Spinal cord (tissue), 10 donors: Measurements from ENCODE around the gene AURKAIP1. TPM values are rescaled to one million over a fixed set of nuclear protein-coding genes. Genes with fewer than 3 reads are reported as not detected.
A peak's percentile ranks its signal among the peaks of the same experiment; 100 is the strongest.

Experiments
- DNase-seq, 6 donors: peaks; one replicate each; pipeline versions ENCODE4 v3.0.0 to v3.0.0-alpha.2; 2013 to 2015; ENCODE audit warnings: low spot score in 6 of 6, low read depth in 4 of 6
- H3K27ac ChIP-seq: one replicate; pipeline ENCODE4 v1.5.1; 2013; ENCODE audit warnings: low read depth, low read length, control low read depth
- H3K27me3 ChIP-seq: one replicate; pipeline ENCODE4 v1.6.1; 2013; ENCODE audit warnings: low read length; ENCODE audit not compliant: control insufficient read depth, insufficient read depth
- H3K36me3 ChIP-seq: one replicate; pipeline ENCODE4 v1.6.1; 2013; ENCODE audit warnings: low read length; ENCODE audit not compliant: control insufficient read depth, insufficient read depth
- H3K4me1 ChIP-seq: one replicate; pipeline ENCODE4 v1.6.1; 2013; ENCODE audit warnings: low read length; ENCODE audit not compliant: control insufficient read depth, insufficient read depth
- H3K4me3 ChIP-seq: one replicate; pipeline ENCODE4 v1.5.1; 2013; ENCODE audit warnings: low read depth, low read length, control low read depth
- H3K9me3 ChIP-seq: one replicate; pipeline ENCODE4 v1.6.1; 2013; ENCODE audit warnings: low read length; ENCODE audit not compliant: control insufficient read depth, insufficient read depth
- WGBS: methylation state at CpG from one replicate; pipeline ENCODE4 v1.1.5; 2013; ENCODE audit warnings: missing lambda C conversion rate; ENCODE audit not compliant: insufficient coverage; 5-methylcytosine and 5-hydroxymethylcytosine counted together
- polyA plus RNA-seq, 2 donors: library from polyadenylated mRNA; unstranded; fragments of 120-200 nt; gene quantifications; one replicate each; pipeline ENCODE4 v1.2.1, GENCODE V29; 2013; ENCODE audit not compliant: insufficient read length in 2 of 2
- total RNA-seq, 2 donors: library from RNA; depleted of rRNA in 1 of 2; stranded (reverse); fragments of 120-200 nt in 1 of 2; fragments of >200 nt in 1 of 2; gene quantifications; one replicate each; pipeline versions ENCODE4 v1.2.3 to v1.2.4, GENCODE V29; 2013 to 2014
- donor health status: healthy.

Gene AURKAIP1
- total and polyA plus RNA-seq, 4 donors: 41.4 to 130 (median 115) TPM

GRCh38 chr1:1330366-1331067 lies 44.5 kb downstream of the AURKAIP1 start:
- Histone ChIP-seq H3K4me1 (peaks cover 24% of the 10 kb centered on the region), H3K27ac (no peak overlapping the region)

GRCh38 chr1:1329304-1330210 lies 45.5 kb downstream of the AURKAIP1 start:
- peaks cover 31% of the 10 kb centered on the region for H3K4me1 ChIP-seq
- H3K27ac ChIP-seq: no peak overlapping the region
- H3K27me3 ChIP-seq: no peaks in the 10 kb centered on the region
- 93% methylated on average over 58 of the region's 58 CpGs for WGBS
- DNase-seq: no peak
- no peaks in the 10 kb centered on the region for H3K9me3 ChIP-seq
- peaks cover 89% of the 10 kb centered on the region for H3K36me3 ChIP-seq
- no peak overlapping the region for H3K4me3 ChIP-seq

More at GRCh38 chr1:1330366-1331067, 44.5 kb downstream of the AURKAIP1 start:
- 75% methylated on average over 15 of the region's 15 CpGs for WGBS
- DNase-seq: no peak
- no peak overlapping the region for H3K4me3 ChIP-seq
- no peaks in the 10 kb centered on the region for H3K9me3 ChIP-seq
- H3K27me3 ChIP-seq: no peaks in the 10 kb centered on the region
- peaks cover 93% of the 10 kb centered on the region for H3K36me3 ChIP-seq

- no peak for DNase-seq
- Histone ChIP-seq H3K27me3 (no peaks in the 10 kb centered on the region), H3K4me3 (no peak overlapping the region), H3K4me1 (peaks cover 36% of the 10 kb centered on the region), H3K9me3 (no peaks in the 10 kb centered on the region), H3K27ac (no peak overlapping the region), H3K36me3 (peaks cover 76% of the 10 kb centered on the region)
- 85% methylated on average over 13 of the region's 15 CpGs for WGBS
These were observed 46.8 kb downstream of the AURKAIP1 start for GRCh38 chr1:1328254-1328653.

GRCh38 chr1:1327291-1327690 lies 47.7 kb downstream of the AURKAIP1 start:
- Histone ChIP-seq H3K27me3 (no peaks in the 10 kb centered on the region), H3K4me3 (no peak overlapping the region), H3K9me3 (no peaks in the 10 kb centered on the region), H3K27ac (no peak overlapping the region), H3K4me1 (peaks cover 42% of the 10 kb centered on the region), H3K36me3 (peaks cover 73% of the 10 kb centered on the region)
- 91% methylated on average over 40 of the region's 40 CpGs for WGBS
- DNase-seq: no peak

GRCh38 chr1:1326075-1326605 lies 48.9 kb downstream of the AURKAIP1 start:
- Histone ChIP-seq H3K9me3 (no peaks in the 10 kb centered on the region), H3K27me3 (no peaks in the 10 kb centered on the region), H3K4me1 (peaks cover 45% of the 10 kb centered on the region), H3K4me3 (no peak overlapping the region), H3K27ac (no peak overlapping the region), H3K36me3 (peaks cover 78% of the 10 kb centered on the region)
- WGBS: 86% methylated on average over 7 of the region's 8 CpGs
- DNase-seq: no peak

GRCh38 chr1:1325288-1326074 lies 49.5 kb downstream of the AURKAIP1 start:
- Histone ChIP-seq H3K27me3 (no peaks in the 10 kb centered on the region), H3K36me3 (peaks cover 78% of the 10 kb centered on the region), H3K4me1 (peaks cover 38% of the 10 kb centered on the region), H3K4me3 (peak overlapping the region; percentile 58), H3K9me3 (no peaks in the 10 kb centered on the region), H3K27ac (peak overlapping the region; percentile 33)
- WGBS: 74% methylated on average over 16 of the region's 16 CpGs
- no peak for DNase-seq

GRCh38 chr1:1324524-1325287 lies 50.3 kb downstream of the AURKAIP1 start, which contains the start of the genes CPTP and INTS11:
TSS of gene CPTP (plus strand) at chr1:1324802. CDS start at chr1:1326911, 2,109 bp downstream.
TSS of gene INTS11 (minus strand) at chr1:1324660. CDS start at chr1:1324608, 52 bp downstream.
- peaks cover 79% of the 10 kb centered on the region for H3K36me3 ChIP-seq
- peak within 1 kb of the TSS; percentile 33 for H3K27ac ChIP-seq
- peak; percentile 59 to 98 (median 88) for DNase-seq
- under 1% methylated on average over 84 of the region's 84 CpGs for WGBS
- no peaks in the 10 kb centered on the region for H3K9me3 ChIP-seq
- no peaks in the 10 kb centered on the region for H3K27me3 ChIP-seq
- H3K4me1 ChIP-seq: peaks cover 36% of the 10 kb centered on the region
- peak within 1 kb of the TSS; percentile 58 for H3K4me3 ChIP-seq

GRCh38 chr1:1324084-1324523 lies 50.9 kb downstream of the AURKAIP1 start:
- Histone ChIP-seq H3K9me3 (no peaks in the 10 kb centered on the region), H3K4me3 (peak overlapping the region; percentile 52), H3K36me3 (peaks cover 79% of the 10 kb centered on the region), H3K27ac (no peak overlapping the region), H3K4me1 (peaks cover 36% of the 10 kb centered on the region), H3K27me3 (no peaks in the 10 kb centered on the region)
- WGBS: under 1% methylated on average over 40 of the region's 41 CpGs
- no peak for DNase-seq
